SK-N-SH (cell line): ENCODE results near the gene NPAS3.

Source experiments
- CHD2 ChIP-seq: fragments of 150-350 bp; IDR thresholded peaks from 2 replicates; pipeline ENCODE4 v1.6.1; 2018; ENCODE audit warnings: low read length; ENCODE audit not compliant: partially characterized antibody
- EP300 ChIP-seq, 2 experiments: IDR thresholded peaks; 2 replicates each; pipeline versions ENCODE4 v1.4.0 to v1.6.1; 2012; ENCODE audit warnings: borderline replicate concordance in 1 of 2, low read depth in 1 of 2, low read length in 1 of 2
- FOSL2 ChIP-seq: IDR thresholded peaks from 2 replicates; pipeline ENCODE4 v1.4.0; 2012; ENCODE audit warnings: low read depth, mild to moderate bottlenecking, moderate library complexity, borderline replicate concordance
- FOXJ3 ChIP-seq: sonication (generic); formaldehyde crosslinking; IDR thresholded peaks from 2 replicates; pipeline ENCODE4 v1.5.1; 2020; ENCODE audit warnings: mild to moderate bottlenecking, missing genetic modification reagents
- POLR2AphosphoS5 ChIP-seq: IDR thresholded peaks from 2 replicates; pipeline ENCODE4 v1.6.1; 2012; ENCODE audit warnings: low read depth, low read length
- SIN3A ChIP-seq: IDR thresholded peaks from 2 replicates; pipeline ENCODE4 v1.6.1; 2012; ENCODE audit warnings: low read depth, mild to moderate bottlenecking, low read length, moderate library complexity, borderline replicate concordance
- SMC3 ChIP-seq: IDR thresholded peaks from 2 replicates; pipeline ENCODE4 v1.6.1; 2012; ENCODE audit warnings: low read depth, low read length, improper control_type of control experiment
- TCF12 ChIP-seq: IDR thresholded peaks from 2 replicates; pipeline ENCODE4 v1.4.0; 2012
- YY1 ChIP-seq: IDR thresholded peaks from 2 replicates; pipeline ENCODE4 v1.4.0; 2012; ENCODE audit warnings: low read depth, mild to moderate bottlenecking
- TF ChIP-seq, protein P1 (sequence below): fragments of 200-600 bp; sonication (generic); IDR thresholded peaks from 2 replicates; pipeline ENCODE4 v1.6.1; 2017; ENCODE audit warnings: antibody characterized with exemption, mild to moderate bottlenecking, moderate library complexity
- TF ChIP-seq, protein P2 (sequence below): IDR thresholded peaks from 2 replicates; pipeline ENCODE4 v1.4.0; 2012; ENCODE audit warnings: low read depth, borderline replicate concordance
- TF ChIP-seq, protein P3 (sequence below): IDR thresholded peaks from 2 replicates; pipeline ENCODE4 v1.4.0; 2012; ENCODE audit warnings: low read depth
- TF ChIP-seq, protein P4 (sequence below): fragments of 150-350 bp; IDR thresholded peaks from 2 replicates; pipeline ENCODE4 v1.6.1; 2017; ENCODE audit warnings: antibody characterized with exemption, low read length, low read depth, borderline replicate concordance
- TF ChIP-seq, protein P5 (sequence below): IDR thresholded peaks from 2 replicates; pipeline ENCODE4; 2012

DNA sequence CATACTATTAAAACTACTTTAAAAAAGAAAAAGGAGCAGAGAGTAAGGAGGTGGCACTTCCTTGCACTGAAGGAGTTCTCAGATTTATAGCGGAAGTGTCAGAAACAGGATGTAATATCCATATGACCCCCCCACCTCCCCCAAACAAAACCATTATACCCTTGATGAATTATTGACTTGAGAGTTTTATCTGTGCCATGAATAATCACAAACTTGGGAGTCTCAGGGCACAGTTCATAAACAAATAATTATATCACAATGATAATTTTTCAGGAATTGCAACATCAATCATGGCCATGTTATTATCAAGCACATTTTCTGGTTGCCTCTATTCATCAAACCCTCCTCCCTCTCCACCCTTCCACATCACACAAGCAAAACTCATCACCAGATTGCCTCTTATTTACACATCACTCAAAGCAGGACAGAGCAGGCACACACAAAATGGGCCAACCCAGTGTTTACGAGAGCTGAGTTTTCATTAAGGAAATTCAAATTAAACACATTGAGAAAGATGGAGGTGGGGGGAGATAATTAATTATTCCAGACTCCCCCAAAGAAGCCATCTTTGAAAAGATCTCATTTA, 870.8 kb downstream of the NPAS3 start:
- TF ChIP-seq, protein P1, sequence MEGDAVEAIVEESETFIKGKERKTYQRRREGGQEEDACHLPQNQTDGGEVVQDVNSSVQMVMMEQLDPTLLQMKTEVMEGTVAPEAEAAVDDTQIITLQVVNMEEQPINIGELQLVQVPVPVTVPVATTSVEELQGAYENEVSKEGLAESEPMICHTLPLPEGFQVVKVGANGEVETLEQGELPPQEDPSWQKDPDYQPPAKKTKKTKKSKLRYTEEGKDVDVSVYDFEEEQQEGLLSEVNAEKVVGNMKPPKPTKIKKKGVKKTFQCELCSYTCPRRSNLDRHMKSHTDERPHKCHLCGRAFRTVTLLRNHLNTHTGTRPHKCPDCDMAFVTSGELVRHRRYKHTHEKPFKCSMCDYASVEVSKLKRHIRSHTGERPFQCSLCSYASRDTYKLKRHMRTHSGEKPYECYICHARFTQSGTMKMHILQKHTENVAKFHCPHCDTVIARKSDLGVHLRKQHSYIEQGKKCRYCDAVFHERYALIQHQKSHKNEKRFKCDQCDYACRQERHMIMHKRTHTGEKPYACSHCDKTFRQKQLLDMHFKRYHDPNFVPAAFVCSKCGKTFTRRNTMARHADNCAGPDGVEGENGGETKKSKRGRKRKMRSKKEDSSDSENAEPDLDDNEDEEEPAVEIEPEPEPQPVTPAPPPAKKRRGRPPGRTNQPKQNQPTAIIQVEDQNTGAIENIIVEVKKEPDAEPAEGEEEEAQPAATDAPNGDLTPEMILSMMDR: no peak
- TF ChIP-seq YY1: no peak
- TF ChIP-seq, protein P2, sequence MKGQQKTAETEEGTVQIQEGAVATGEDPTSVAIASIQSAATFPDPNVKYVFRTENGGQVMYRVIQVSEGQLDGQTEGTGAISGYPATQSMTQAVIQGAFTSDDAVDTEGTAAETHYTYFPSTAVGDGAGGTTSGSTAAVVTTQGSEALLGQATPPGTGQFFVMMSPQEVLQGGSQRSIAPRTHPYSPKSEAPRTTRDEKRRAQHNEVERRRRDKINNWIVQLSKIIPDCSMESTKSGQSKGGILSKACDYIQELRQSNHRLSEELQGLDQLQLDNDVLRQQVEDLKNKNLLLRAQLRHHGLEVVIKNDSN: no peak
- no peak for TF ChIP-seq FOXJ3
- no peak for TF ChIP-seq SMC3
- TF ChIP-seq, protein P3, sequence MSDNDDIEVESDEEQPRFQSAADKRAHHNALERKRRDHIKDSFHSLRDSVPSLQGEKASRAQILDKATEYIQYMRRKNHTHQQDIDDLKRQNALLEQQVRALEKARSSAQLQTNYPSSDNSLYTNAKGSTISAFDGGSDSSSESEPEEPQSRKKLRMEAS: no peak
- TF ChIP-seq TCF12: no peak
- no peak for TF ChIP-seq SIN3A
- no peak for TF ChIP-seq EP300 (IDR thresholded peaks at IDR 0.05; ENCODE audit: borderline replicate concordance in 1 of 2, low read depth in 1 of 2, low read length in 1 of 2)
- no peak for TF ChIP-seq POLR2AphosphoS5
- TF ChIP-seq FOSL2: no peak
- TF ChIP-seq, protein P4, sequence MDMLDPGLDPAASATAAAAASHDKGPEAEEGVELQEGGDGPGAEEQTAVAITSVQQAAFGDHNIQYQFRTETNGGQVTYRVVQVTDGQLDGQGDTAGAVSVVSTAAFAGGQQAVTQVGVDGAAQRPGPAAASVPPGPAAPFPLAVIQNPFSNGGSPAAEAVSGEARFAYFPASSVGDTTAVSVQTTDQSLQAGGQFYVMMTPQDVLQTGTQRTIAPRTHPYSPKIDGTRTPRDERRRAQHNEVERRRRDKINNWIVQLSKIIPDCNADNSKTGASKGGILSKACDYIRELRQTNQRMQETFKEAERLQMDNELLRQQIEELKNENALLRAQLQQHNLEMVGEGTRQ: no peak
- TF ChIP-seq CHD2: no peak
- TF ChIP-seq, protein P5, sequence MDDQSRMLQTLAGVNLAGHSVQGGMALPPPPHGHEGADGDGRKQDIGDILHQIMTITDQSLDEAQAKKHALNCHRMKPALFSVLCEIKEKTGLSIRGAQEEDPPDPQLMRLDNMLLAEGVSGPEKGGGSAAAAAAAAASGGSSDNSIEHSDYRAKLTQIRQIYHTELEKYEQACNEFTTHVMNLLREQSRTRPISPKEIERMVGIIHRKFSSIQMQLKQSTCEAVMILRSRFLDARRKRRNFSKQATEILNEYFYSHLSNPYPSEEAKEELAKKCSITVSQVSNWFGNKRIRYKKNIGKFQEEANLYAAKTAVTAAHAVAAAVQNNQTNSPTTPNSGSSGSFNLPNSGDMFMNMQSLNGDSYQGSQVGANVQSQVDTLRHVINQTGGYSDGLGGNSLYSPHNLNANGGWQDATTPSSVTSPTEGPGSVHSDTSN: no peak
